Thyroid gland (tissue), 4 donors: Measurements from ENCODE around the gene PDLIM3. TPM values are rescaled to one million over a fixed set of nuclear protein-coding genes. Genes with fewer than 3 reads are reported as not detected.

Experiments
- DNase-seq, 2 donors: peaks; one replicate each; pipeline ENCODE4 v3.0.0-alpha.2; 2019
- H3K27ac ChIP-seq, 3 donors: fragments of 200-600 bp; sonication (generic); 1 replicate in 2 of 3; 2 replicates in 1 of 3; pipeline ENCODE4 v1.5.1; 2016 to 2019; ENCODE audit warnings: mild to moderate bottlenecking in 1 of 3, moderate library complexity in 1 of 3
- H3K27me3 ChIP-seq: fragments of 200-600 bp; sonication (generic); one replicate; pipeline ENCODE4 v1.5.1; 2019
- H3K36me3 ChIP-seq, 2 donors: fragments of 200-600 bp; sonication (generic); one replicate each; pipeline ENCODE4 v1.5.1; 2016 to 2019
- H3K4me1 ChIP-seq, 2 donors: fragments of 200-600 bp; sonication (generic); one replicate each; pipeline ENCODE4 v1.5.1; 2017 to 2019
- H3K4me3 ChIP-seq, 3 donors: fragments of 200-600 bp; sonication (generic); replicated peaks in 1 of 3; 1 replicate in 2 of 3; 2 replicates in 1 of 3; pipeline ENCODE4 v1.5.1; 2016; ENCODE audit warnings: mild to moderate bottlenecking in 1 of 3
- H3K9me3 ChIP-seq: fragments of 200-600 bp; sonication (generic); one replicate; pipeline ENCODE4 v1.5.1; 2017
- CTCF ChIP-seq, 6 experiments: fragments of 200-600 bp in 3 of 6; fragments of 450-650 bp in 3 of 6; sonication (generic) in 3 of 6; IDR thresholded peaks; one replicate each; pipeline ENCODE4 v1.5.1; 2016 to 2019; ENCODE audit warnings: antibody characterized with exemption in 6 of 6, mild to moderate bottlenecking in 2 of 6, inconsistent platforms in 1 of 6, moderate library complexity in 1 of 6
- POLR2A ChIP-seq, 2 donors: fragments of 450-650 bp; IDR thresholded peaks; one replicate each; pipeline ENCODE4 v1.6.1; 2017; ENCODE audit warnings: antibody characterized with exemption in 2 of 2, mild to moderate bottlenecking in 2 of 2, moderate library complexity in 1 of 2
- WGBS, 2 donors: methylation state at CpG; one replicate each; pipeline ENCODE4 v1.1.5; 2017; 5-methylcytosine and 5-hydroxymethylcytosine counted together
- intact Hi-C: fragments of 100-400 bp; cut with DNase I; formaldehyde crosslinking; loops from one replicate; pipeline ENCODE4 v1.15.1; 2023
- total RNA-seq, 4 donors: library from RNA; depleted of rRNA; stranded (reverse); fragments of >200 nt; gene quantifications; one replicate each; pipeline ENCODE4 v1.2.3, GENCODE V29; 2016

Gene PDLIM3
- total RNA-seq, 4 donors from 2014 or later: 124 to 411 (median 252) TPM

GRCh38 chr4:185546335-185546734 is 11.0 kb upstream of the PDLIM3 start:
- H3K27ac ChIP-seq: no peak overlapping the region
- DNase-seq: no peak
- no peaks in the 10 kb centered on the region for H3K27me3 ChIP-seq
- H3K4me1 ChIP-seq: peaks cover 19 to 20% of the 10 kb centered on the region in 2 donors
- H3K9me3 ChIP-seq: no peaks in the 10 kb centered on the region
- intact Hi-C loops: no loop called here
- TF ChIP-seq POLR2A (IDR thresholded peaks at IDR 0.05) (no peak), CTCF (IDR thresholded peaks at IDR 0.05) (no peak)
- H3K36me3 ChIP-seq: no peaks in the 10 kb centered on the region
- no peak overlapping the region for H3K4me3 ChIP-seq
- 91 to 93% methylated on average over 6 of the region's 6 CpGs for WGBS, 2 donors

GRCh38 chr4:185542626-185543315 is 7.5 kb upstream of the PDLIM3 start:
- peak; percentile 85 to 88 for DNase-seq
- Histone ChIP-seq H3K27ac (peak overlapping the region; percentile 75 to 80 (median 77)), H3K4me3 (no peak overlapping the region), H3K9me3 (no peaks in the 10 kb centered on the region), H3K27me3 (no peaks in the 10 kb centered on the region), H3K4me1 (peaks cover 25 to 28% of the 10 kb centered on the region in 2 donors), H3K36me3 (no peaks in the 10 kb centered on the region)
- TF ChIP-seq POLR2A (IDR thresholded peaks at IDR 0.05) (peak in 1 of 2 donors; percentile 49), CTCF (IDR thresholded peaks at IDR 0.05) (no peak)
- WGBS, 2 donors: 29 to 34% methylated on average over 14 of the region's 14 CpGs
- intact Hi-C loops: no loop called here

- Histone ChIP-seq H3K4me3 (no peak overlapping the region), H3K4me1 (peaks cover 25 to 29% of the 10 kb centered on the region in 2 donors), H3K36me3 (no peaks in the 10 kb centered on the region), H3K9me3 (no peaks in the 10 kb centered on the region), H3K27me3 (no peaks in the 10 kb centered on the region), H3K27ac (peak overlapping the region; percentile 75 to 80 (median 77))
- 11 to 21% methylated on average over 10 of the region's 10 CpGs for WGBS, 2 donors
- DNase-seq: peak; percentile 75 to 77
- intact Hi-C loops: no loop called here
- TF ChIP-seq POLR2A (IDR thresholded peaks at IDR 0.05): peak in 1 of 2 donors; percentile 59
- no peak for TF ChIP-seq CTCF (IDR thresholded peaks at IDR 0.05)
Measured at GRCh38 chr4:185541251-185541727, 6.0 kb upstream of the PDLIM3 start.

GRCh38 chr4:185540487-185541120 is 5.3 kb upstream of the PDLIM3 start:
- Histone ChIP-seq H3K27me3 (no peaks in the 10 kb centered on the region), H3K9me3 (no peaks in the 10 kb centered on the region), H3K36me3 (no peaks in the 10 kb centered on the region), H3K4me1 (peaks cover 25 to 34% of the 10 kb centered on the region in 2 donors), H3K4me3 (no peak overlapping the region), H3K27ac (peak overlapping the region; percentile 75 to 80 (median 77))
- no peak for TF ChIP-seq POLR2A (IDR thresholded peaks at IDR 0.05)
- TF ChIP-seq CTCF (IDR thresholded peaks at IDR 0.05): no peak
- DNase-seq: no peak
- intact Hi-C loops: no loop called here
- WGBS, 2 donors: 75 to 84% methylated on average over 3 of the region's 3 CpGs

- intact Hi-C loops: no loop called here
- DNase-seq: no peak
- peaks cover 25 to 34% of the 10 kb centered on the region in 2 donors for H3K4me1 ChIP-seq
- no peaks in the 10 kb centered on the region for H3K9me3 ChIP-seq
- H3K27ac ChIP-seq: peak overlapping the region in 1 of 3 donors; percentile 80
- TF ChIP-seq CTCF (IDR thresholded peaks at IDR 0.05) (no peak), POLR2A (IDR thresholded peaks at IDR 0.05) (no peak)
- no peaks in the 10 kb centered on the region for H3K36me3 ChIP-seq
- no peak overlapping the region for H3K4me3 ChIP-seq
- 89 to 93% methylated on average over 8 of the region's 8 CpGs for WGBS, 2 donors
- H3K27me3 ChIP-seq: no peaks in the 10 kb centered on the region
Measured at GRCh38 chr4:185540040-185540439, 4.7 kb upstream of the PDLIM3 start.
